A549 treated with AZD9567 at 1 μM for 4 hours (cell line): Measurements from ENCODE around the gene DGAT2L6. TPM values are rescaled to one million over a fixed set of nuclear protein-coding genes. Genes with fewer than 3 reads are reported as not detected.

Source experiments
- total RNA-seq: library from RNA; stranded (reverse); fragments of 200-300 nt; extraction: Qiagen RNA extraction; gene quantifications from 5 replicates; pipeline ENCODE4 v1.2.3, GENCODE V29; 2022; ENCODE audit not compliant: insufficient read depth

DGAT2L6 gene
- not detected in 5 replicates for total RNA-seq

GRCh38 chrX:70176938-70177533 lies at the start of gene DGAT2L6:
Gene DGAT2L6 (plus strand): TSS chrX:70177483. CDS start chrX:70177583, 100 bp downstream.

DNA sequence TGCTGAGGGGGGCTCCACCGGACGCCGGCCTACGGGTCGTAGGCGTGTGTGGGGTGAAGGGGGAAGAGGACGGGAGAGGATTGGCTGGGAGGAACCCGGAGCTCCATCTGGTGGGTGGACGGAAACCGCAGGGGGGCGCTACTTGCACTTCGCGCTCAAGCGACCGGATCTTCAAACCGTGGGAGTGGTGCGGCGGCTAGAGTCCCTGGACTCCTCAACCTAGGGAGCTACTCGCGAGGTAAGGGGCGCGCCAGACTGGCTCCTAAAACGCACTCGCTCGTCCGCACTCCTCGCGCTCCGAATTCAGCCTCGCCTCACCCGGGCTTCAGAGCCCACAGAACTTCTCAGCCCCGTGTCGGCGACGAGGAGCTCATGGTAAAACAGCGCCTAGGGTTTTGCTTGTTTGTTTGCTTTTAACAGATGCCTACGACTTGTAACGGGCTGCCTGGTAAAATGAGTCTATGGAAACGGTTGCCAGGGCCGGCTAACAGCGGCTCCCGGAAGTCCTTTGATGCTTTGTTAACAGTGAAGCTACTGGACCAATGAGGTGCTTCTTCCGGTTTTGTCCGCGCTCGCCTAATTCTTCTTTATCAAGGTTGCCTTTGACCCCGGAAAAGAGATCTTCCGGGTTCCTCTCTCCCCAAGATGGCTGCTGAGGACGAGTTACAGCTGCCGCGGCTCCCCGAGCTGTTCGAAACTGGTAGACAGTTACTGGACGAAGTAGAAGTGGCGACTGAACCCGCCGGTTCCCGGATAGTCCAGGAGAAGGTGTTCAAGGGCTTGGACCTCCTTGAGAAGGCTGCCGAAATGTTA lies 43.8 kb upstream of the DGAT2L6 start, which contains the start of gene IGBP1:
Gene IGBP1, plus strand, starts transcription at position 145 of the 813 bp plus-strand sequence. Its CDS starts 501 bp downstream, at position 646.

DNA sequence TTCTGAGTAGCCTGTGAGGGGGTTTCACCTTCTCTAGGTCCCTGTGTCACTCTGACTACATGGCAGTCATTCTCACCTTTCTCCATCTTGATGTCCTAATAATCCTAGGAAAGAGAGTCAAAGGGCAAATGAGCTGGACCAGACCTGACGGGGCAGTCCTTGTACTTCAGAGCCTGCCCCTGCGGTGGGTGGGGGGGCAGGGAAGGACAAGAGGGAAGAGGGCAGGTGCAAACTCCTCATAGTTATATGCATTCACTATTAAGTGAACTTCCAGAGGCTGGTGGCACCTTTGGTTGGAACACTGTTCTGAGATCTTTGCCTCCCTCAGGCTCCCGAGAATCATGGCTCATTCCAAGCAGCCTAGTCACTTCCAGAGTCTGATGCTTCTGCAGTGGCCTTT lies 57.1 kb downstream of the DGAT2L6 start, which contains the start of gene AWAT1:
Gene AWAT1, plus strand, starts transcription at position 301 of the 400 bp plus-strand sequence. Its CDS starts 41 bp downstream, at position 342.

Other genes with a start within 250 kb of the DGAT2L6 start
- gene AWAT2, start 127.5 kb upstream of the DGAT2L6 start, total RNA-seq = not detected in 5 replicates
- gene OTUD6A, start 115.0 kb upstream of the DGAT2L6 start, total RNA-seq = not detected in 5 replicates
- gene IGBP1, start 44.0 kb upstream of the DGAT2L6 start, total RNA-seq = 59.9 to 68.4 TPM (median 65.9 TPM) in 5 replicates
- not detected in 5 replicates for gene AWAT1, start 57.2 kb downstream of the DGAT2L6 start, total RNA-seq
- 0.05 to 0.12 TPM in 2 of 5 replicates, not detected in the others for gene P2RY4, start 82.7 kb downstream of the DGAT2L6 start, total RNA-seq
- gene ARR3, start 90.9 kb downstream of the DGAT2L6 start, total RNA-seq = not detected in 5 replicates
- not detected in 5 replicates for gene RAB41, start 104.7 kb downstream of the DGAT2L6 start, total RNA-seq
- 87.0 to 117 TPM (median 90.7 TPM) in 5 replicates for gene PDZD11, start 112.4 kb downstream of the DGAT2L6 start, total RNA-seq
- gene KIF4A, start 112.6 kb downstream of the DGAT2L6 start, total RNA-seq = 25.0 to 31.1 TPM (median 27.3 TPM) in 5 replicates
- 0.06 to 0.09 TPM (median 0.08 TPM) in 3 of 5 replicates, not detected in the others for gene GDPD2, start 245.8 kb downstream of the DGAT2L6 start, total RNA-seq